AG04449 (cell line): ENCODE data around the gene DENND5A.

Experiments
- CTCF ChIA-PET: fragments of 350-600 bp; formaldehyde crosslinking; extraction: SDS; loops from one replicate; lab custom pipeline; 2021; ENCODE audit warnings: antibody characterized with exemption; lab: Yijun Ruan, JAX
- POLR2A ChIA-PET: fragments of 400-600, 350-600 bp; formaldehyde crosslinking; extraction: SDS; loops from one replicate; lab custom pipeline; 2020; ENCODE audit warnings: antibody characterized with exemption, inconsistent platforms; lab: Yijun Ruan, JAX
- DNase-seq: peaks from one replicate; pipeline ENCODE4 v3.0.0-alpha.2; 2010; ENCODE audit warnings: low read depth, low spot score
- H3K4me3 ChIP-seq: 2 replicates; pipeline ENCODE4 v1.5.1; 2011; ENCODE audit warnings: low read depth, mild to moderate bottlenecking, control low read depth, low read length
- CTCF ChIP-seq: IDR thresholded peaks from one replicate; pipeline ENCODE4 v1.5.1; 2011; ENCODE audit warnings: mild to moderate bottlenecking, moderate library complexity, low read length, control low read depth, inconsistent platforms; ENCODE audit not compliant: insufficient read depth; ENCODE audit errors: missing control alignments

The DENND5A gene

GRCh38 chr11:9219572-9219971 is 45.6 kb downstream of the DENND5A start:
- TF ChIP-seq CTCF, result no peak
- CTCF ChIA-PET, result interaction anchor here (1.2 kb wide), 1 partner anchor 12 kb away, joined by 3 read pairs; no protein-coding TSS in a partner anchor
- H3K4me3 ChIP-seq, result no peak overlapping the region
- POLR2A ChIA-PET, result no interaction called here
- DNase-seq, result no peak

- H3K4me3 ChIP-seq, result no peak overlapping the region
- no peak for DNase-seq
- POLR2A ChIA-PET, result no interaction called here
- CTCF ChIA-PET, result interaction anchor here (1.2 kb wide), 1 partner anchor 11 kb away, joined by 3 read pairs; no protein-coding TSS in a partner anchor
- no peak for TF ChIP-seq CTCF
These were observed 46.0 kb downstream of the DENND5A start for GRCh38 chr11:9219115-9219514.

GRCh38 chr11:9214765-9215164 is 50.4 kb downstream of the DENND5A start:
- no peak for DNase-seq
- no peak overlapping the region for H3K4me3 ChIP-seq
- ChIA-PET POLR2A (no interaction called here), CTCF (interaction anchor here (1.0 kb wide), 1 partner anchor 292 kb away, joined by 3 read pairs; no protein-coding TSS in a partner anchor)
- TF ChIP-seq CTCF, result no peak

- H3K4me3 ChIP-seq, result no peak overlapping the region
- no peak for DNase-seq
- TF ChIP-seq CTCF, result no peak
- POLR2A ChIA-PET, result interaction anchor here (1.3 kb wide), 1 partner anchor 15 kb away, joined by 3 read pairs; no protein-coding TSS in a partner anchor
- CTCF ChIA-PET, result interaction anchor here (0.6 to 1.4 kb wide), 3 partner anchors 16 to 297 kb away, joined by 3 to 4 read pairs (median 3); no protein-coding TSS in a partner anchor
These were observed 53.8 kb downstream of the DENND5A start for GRCh38 chr11:9211322-9211721.

- POLR2A ChIA-PET, result interaction anchor here (1.3 kb wide), 1 partner anchor 15 kb away, joined by 3 read pairs; no protein-coding TSS in a partner anchor
- DNase-seq, result no peak
These were observed 54.2 kb downstream of the DENND5A start for GRCh38 chr11:9210922-9211320.

More at GRCh38 chr11:9210922-9211320, 54.2 kb downstream of the DENND5A start:
- TF ChIP-seq CTCF, result no peak
- CTCF ChIA-PET, result interaction anchor here (0.6 to 1.4 kb wide), 3 partner anchors 15 to 297 kb away, joined by 3 to 4 read pairs (median 3); no protein-coding TSS in a partner anchor
- no peak overlapping the region for H3K4me3 ChIP-seq
